Measurements from ENCODE around the gene SC5D. TPM values are rescaled to one million over a fixed set of nuclear protein-coding genes. Genes with fewer than 3 reads are reported as not detected.

Gene SC5D
- total and polyA plus RNA-seq, 5 donors from 2014 or later = 8.0 to 81.4 (median 10.9) TPM

GRCh38 chr11:121351083-121351630 is 58.6 kb downstream of the SC5D start:
- H3K4me1 ChIP-seq (ENCODE audit: control insufficient read depth, insufficient read depth, low read length, poor library complexity, severe bottlenecking) = no peaks in the 10 kb centered on the region
- Mint-ChIP-seq H3K27ac (peak overlapping the region in 1 of 3 donors; percentile 48), H3K4me1 (no peaks in the 10 kb centered on the region), H3K27me3 (peaks cover 5% of the 10 kb centered on the region), H3K36me3 (no peaks in the 10 kb centered on the region), H3K9me3 (no peaks in the 10 kb centered on the region), H3K4me3 (no peak overlapping the region)
- H3K27ac ChIP-seq (ENCODE audit: insufficient read depth, low read length, poor library complexity, severe bottlenecking) = no peak overlapping the region
- no peak for DNase-seq
- no peak overlapping the region for H3K4me3 ChIP-seq (ENCODE audit: low read depth, low read length)
- H3K27me3 ChIP-seq (ENCODE audit: control insufficient read depth, insufficient read depth, low read length) = no peaks in the 10 kb centered on the region
- no peaks in the 10 kb centered on the region for H3K36me3 ChIP-seq (ENCODE audit: control insufficient read depth, insufficient read depth, low read length)
- ATAC-seq (ENCODE audit: low read depth in 2 of 2) = no peak
- no peaks in the 10 kb centered on the region for H3K9me3 ChIP-seq (ENCODE audit: control insufficient read depth in 2 of 2, low read length in 2 of 2)

- H3K27ac ChIP-seq (ENCODE audit: insufficient read depth, low read length, poor library complexity, severe bottlenecking) = no peak overlapping the region
- DNase-seq (no peak), ATAC-seq (ENCODE audit: low read depth in 2 of 2) (no peak)
- no peak overlapping the region for H3K4me3 Mint-ChIP-seq
- no peaks in the 10 kb centered on the region for H3K4me1 ChIP-seq (ENCODE audit: control insufficient read depth, insufficient read depth, low read length, poor library complexity, severe bottlenecking)
- H3K4me3 ChIP-seq (ENCODE audit: low read depth, low read length) = no peak overlapping the region
- H3K27me3 Mint-ChIP-seq = peaks cover 5% of the 10 kb centered on the region
- no peaks in the 10 kb centered on the region for H3K36me3 Mint-ChIP-seq
- peak overlapping the region in 2 of 3 donors; percentile 17 to 47 for H3K27ac Mint-ChIP-seq
- H3K27me3 ChIP-seq (ENCODE audit: control insufficient read depth, insufficient read depth, low read length) = no peaks in the 10 kb centered on the region
- H3K4me1 Mint-ChIP-seq = no peaks in the 10 kb centered on the region
- H3K36me3 ChIP-seq (ENCODE audit: control insufficient read depth, insufficient read depth, low read length) = no peaks in the 10 kb centered on the region
- H3K9me3 Mint-ChIP-seq = no peaks in the 10 kb centered on the region
- H3K9me3 ChIP-seq (ENCODE audit: control insufficient read depth in 2 of 2, low read length in 2 of 2) = no peaks in the 10 kb centered on the region
These were observed 59.8 kb downstream of the SC5D start for GRCh38 chr11:121352251-121352891.

DNA sequence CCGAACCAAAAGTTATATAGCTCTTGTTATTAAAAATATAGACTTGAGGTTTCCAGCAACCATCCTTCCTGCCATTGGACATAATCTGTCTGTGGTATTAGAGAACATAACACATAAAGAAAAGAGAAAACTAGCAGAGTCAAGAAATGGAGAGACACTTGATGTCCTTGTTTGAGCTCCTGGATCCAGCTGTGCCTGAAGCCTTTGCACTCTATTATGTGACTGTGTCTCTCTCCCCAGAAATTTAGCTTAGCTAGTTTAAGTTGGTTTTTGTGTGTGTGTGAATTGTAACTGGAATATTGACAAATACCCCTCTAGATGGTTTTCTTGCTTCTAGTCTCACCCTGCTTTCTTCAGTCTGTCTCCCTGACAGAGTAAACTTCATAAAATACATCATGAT is 61.6 kb downstream of the SC5D start:
- Mint-ChIP-seq H3K4me3 (no peak overlapping the region), H3K9me3 (no peaks in the 10 kb centered on the region), H3K4me1 (no peaks in the 10 kb centered on the region), H3K36me3 (no peaks in the 10 kb centered on the region), H3K27ac (no peak overlapping the region), H3K27me3 (peaks cover 5% of the 10 kb centered on the region)
- ATAC-seq (ENCODE audit: low read depth in 2 of 2) (no peak), DNase-seq (no peak)
- Histone ChIP-seq H3K4me1 (ENCODE audit: control insufficient read depth, insufficient read depth, low read length, poor library complexity, severe bottlenecking) (no peaks in the 10 kb centered on the region), H3K4me3 (ENCODE audit: low read depth, low read length) (no peak overlapping the region), H3K9me3 (ENCODE audit: control insufficient read depth in 2 of 2, low read length in 2 of 2) (no peaks in the 10 kb centered on the region), H3K27ac (ENCODE audit: insufficient read depth, low read length, poor library complexity, severe bottlenecking) (no peak overlapping the region), H3K27me3 (ENCODE audit: control insufficient read depth, insufficient read depth, low read length) (no peaks in the 10 kb centered on the region), H3K36me3 (ENCODE audit: control insufficient read depth, insufficient read depth, low read length) (no peaks in the 10 kb centered on the region)

GRCh38 chr11:121356357-121356756 is 63.8 kb downstream of the SC5D start:
- no peak for DNase-seq

More at GRCh38 chr11:121356357-121356756, 63.8 kb downstream of the SC5D start:
- Histone ChIP-seq H3K4me1 (ENCODE audit: control insufficient read depth, insufficient read depth, low read length, poor library complexity, severe bottlenecking) (no peaks in the 10 kb centered on the region), H3K9me3 (ENCODE audit: control insufficient read depth in 2 of 2, low read length in 2 of 2) (no peaks in the 10 kb centered on the region), H3K36me3 (ENCODE audit: control insufficient read depth, insufficient read depth, low read length) (no peaks in the 10 kb centered on the region), H3K4me3 (ENCODE audit: low read depth, low read length) (no peak overlapping the region), H3K27me3 (ENCODE audit: control insufficient read depth, insufficient read depth, low read length) (peaks cover 2% of the 10 kb centered on the region), H3K27ac (ENCODE audit: insufficient read depth, low read length, poor library complexity, severe bottlenecking) (no peak overlapping the region)
- no peaks in the 10 kb centered on the region for H3K36me3 Mint-ChIP-seq
- peaks cover 5% of the 10 kb centered on the region for H3K27me3 Mint-ChIP-seq
- H3K4me3 Mint-ChIP-seq = no peak overlapping the region
- no peaks in the 10 kb centered on the region for H3K9me3 Mint-ChIP-seq
- H3K4me1 Mint-ChIP-seq = no peaks in the 10 kb centered on the region
- no peak overlapping the region for H3K27ac Mint-ChIP-seq
- no peak for ATAC-seq (ENCODE audit: low read depth in 2 of 2)

Other genes with a start within 250 kb of the SC5D start
- gene TECTA, start 191.5 kb upstream of the SC5D start, total RNA-seq = 0.30 TPM
- gene TECTA, start 191.5 kb upstream of the SC5D start, polyA plus RNA-seq = under 1 TPM in 1 of 4 donors, not detected in 3; 0.78 TPM
- 441 TPM for gene SORL1, start 159.5 kb downstream of the SC5D start, total RNA-seq
- gene SORL1, start 159.5 kb downstream of the SC5D start, polyA plus RNA-seq = 100 to 1,000 TPM; 143 to 169 (median 162) TPM

Measured in CD4-positive, CD25-positive, alpha-beta regulatory T cell (primary cell).